PC-3 (cell line): ENCODE results near the gene ZNF423. TPM values are rescaled to one million over a fixed set of nuclear protein-coding genes. Genes with fewer than 3 reads are reported as not detected.

ENCODE experiments used
- ATAC-seq: fragments of 200-7000 bp; cut with Tn5 transposase; 2 replicates; pipeline ENCODE4 v1.9.1; 2020; ENCODE audit warnings: mild to moderate bottlenecking, moderate library complexity
- BruUV-seq: library from RNA; stranded (reverse); fragments of 400-500 nt; replicated peaks from 2 replicates; lab custom pipeline; 2021; lab: Mats Ljungman, UMichigan
- CTCF ChIA-PET: fragments of 300-600 bp; sonication (Branson Sonifier 250); formaldehyde crosslinking; loops from one replicate; lab custom pipeline; 2022; ENCODE audit warnings: antibody characterized with exemption; lab: Charles Lee
- POLR2A ChIA-PET: fragments of 300-600 bp; sonication (Branson Sonifier 250); formaldehyde crosslinking; loops from one replicate; lab custom pipeline; 2022; ENCODE audit warnings: antibody characterized with exemption; ENCODE audit not compliant: unreplicated experiment; lab: Charles Lee
- DNase-seq: peaks from one replicate; pipeline ENCODE4 v3.0.0-alpha.2; 2015
- H2AFZ ChIP-seq: fragments of 300-600 bp; sonication (generic); 2 replicates; pipeline ENCODE4 v1.6.0; 2016; ENCODE audit warnings: antibody characterized with exemption, low read length
- H3F3A ChIP-seq: fragments of 300-600 bp; sonication (generic); one replicate; pipeline ENCODE4 v1.6.0; 2017; ENCODE audit warnings: antibody characterized with exemption, low read length, control low read depth, mild to moderate bottlenecking; ENCODE audit not compliant: unreplicated experiment
- H3K27ac ChIP-seq: fragments of 300-600 bp; sonication (generic); 2 replicates; pipeline ENCODE4 v1.5.1; 2016; ENCODE audit warnings: mild to moderate bottlenecking, low read length
- H3K27me3 ChIP-seq: fragments of 300-600 bp; sonication (generic); 2 replicates; pipeline ENCODE4 v1.6.1; 2016; ENCODE audit warnings: low read length, mixed read lengths
- H3K36me3 ChIP-seq: fragments of 300-600 bp; sonication (generic); 2 replicates; pipeline ENCODE4 v1.6.1; 2016; ENCODE audit warnings: low read depth, mixed run types, low read length, mixed read lengths
- H3K4me1 ChIP-seq: fragments of 300-600 bp; sonication (generic); 2 replicates; pipeline ENCODE4 v1.5.1; 2016; ENCODE audit warnings: low read length; ENCODE audit not compliant: insufficient read depth
- H3K4me2 ChIP-seq: fragments of 300-600 bp; sonication (generic); 2 replicates; pipeline ENCODE4 v1.6.0; 2016; ENCODE audit warnings: low read length
- H3K4me3 ChIP-seq: fragments of 300-600 bp; sonication (generic); 2 replicates; pipeline ENCODE4 v1.5.1; 2016; ENCODE audit warnings: mild to moderate bottlenecking, low read length, mixed read lengths
- H3K79me2 ChIP-seq: fragments of 300-600 bp; sonication (generic); 2 replicates; pipeline ENCODE4 v1.6.1; 2017; ENCODE audit warnings: low read length, mixed read lengths
- H3K9ac ChIP-seq: fragments of 300-600 bp; sonication (generic); 2 replicates; pipeline ENCODE4 v1.6.0; 2016; ENCODE audit warnings: mild to moderate bottlenecking, low read length
- H3K9me2 ChIP-seq: fragments of 300-600 bp; sonication (generic); replicated peaks from 2 replicates; pipeline ENCODE4 v1.6.1; 2016; ENCODE audit warnings: mixed run types, low read length, mixed read lengths
- H3K9me3 ChIP-seq: fragments of 300-600 bp; sonication (generic); 2 replicates; pipeline ENCODE4 v1.6.1; 2016; ENCODE audit warnings: low read length, mixed read lengths
- H4K20me1 ChIP-seq: fragments of 300-600 bp; sonication (generic); 2 replicates; pipeline ENCODE4 v1.6.1; 2016; ENCODE audit warnings: low read length, mixed read lengths
- CTCF ChIP-seq: fragments of 300-600 bp; sonication (generic); conservative IDR thresholded peaks from 2 replicates; pipeline ENCODE4 v1.5.1; 2017; ENCODE audit warnings: antibody characterized with exemption, low read depth, mild to moderate bottlenecking, low read length
- EZH2 ChIP-seq: fragments of 300-600 bp; sonication (generic); IDR thresholded peaks from one replicate; pipeline ENCODE4 v1.6.1; 2017; ENCODE audit warnings: antibody characterized with exemption, mild to moderate bottlenecking, low read length; ENCODE audit not compliant: unreplicated experiment
- EZH2phosphoT487 ChIP-seq: fragments of 300-600 bp; sonication (generic); IDR thresholded peaks from 2 replicates; pipeline ENCODE4 v1.6.1; 2018; ENCODE audit warnings: mild to moderate bottlenecking, antibody characterized with exemption, low read length, borderline replicate concordance
- intact Hi-C: fragments of 100-400 bp; cut with micrococcal nuclease; formaldehyde crosslinking; loops from 2 replicates; pipeline ENCODE4 v1.9.0; 2023
- total RNA-seq: library from RNA; depleted of rRNA; stranded (reverse); fragments of >200 nt; gene quantifications from 2 replicates; pipeline ENCODE4 v1.2.3, GENCODE V29; 2014

ZNF423 gene
- total RNA-seq, 1 experiment from 2014 or later = not detected

- Histone ChIP-seq H3K79me2 (no peaks in the 10 kb centered on the region), H3K4me2 (no peak overlapping the region), H3K36me3 (no peaks in the 10 kb centered on the region), H3K9me3 (no peaks in the 10 kb centered on the region), H3F3A (no peaks in the 10 kb centered on the region), H3K27ac (no peak overlapping the region), H3K27me3 (no peaks in the 10 kb centered on the region), H4K20me1 (no peaks in the 10 kb centered on the region), H3K9ac (no peak overlapping the region), H3K4me1 (no peaks in the 10 kb centered on the region), H3K9me2 (no peaks in the 10 kb centered on the region), H2AFZ (no peak overlapping the region), H3K4me3 (no peak overlapping the region)
- TF ChIP-seq CTCF (no peak), EZH2phosphoT487 (no peak), EZH2 (no peak)
- ATAC-seq = no peak
- ChIA-PET POLR2A (no interaction called here), CTCF (no interaction called here)
- intact Hi-C loops = no loop called here
- no peak for DNase-seq
- BruUV-seq = no TSS peak
Measured at GRCh38 chr16:49902908-49903307, 47.0 kb upstream of the ZNF423 start.

DNA sequence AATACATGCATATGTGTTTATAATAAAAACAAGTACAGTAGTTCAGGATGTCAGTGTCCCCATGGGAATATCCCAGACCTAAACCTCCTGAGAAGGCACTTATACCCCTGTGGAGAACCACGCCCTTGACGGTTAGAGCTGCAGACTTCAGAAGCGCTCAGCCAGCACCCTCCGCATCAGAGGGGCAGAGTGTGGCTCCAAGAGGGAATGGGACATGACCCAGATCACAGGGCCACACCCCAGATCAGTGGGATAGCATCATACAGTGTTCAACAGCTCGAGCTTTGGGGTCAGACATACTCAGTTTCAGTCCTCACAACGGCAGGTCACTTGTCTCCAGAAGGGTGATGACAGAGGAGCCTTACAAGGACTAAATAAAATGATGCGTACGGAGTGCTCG, 45.8 kb upstream of the ZNF423 start:
- no peak overlapping the region for H3K4me3 ChIP-seq
- CTCF ChIA-PET = no interaction called here
- no peaks in the 10 kb centered on the region for H4K20me1 ChIP-seq
- peaks cover 6% of the 10 kb centered on the region; the same call in 1 of the 2 replicates for H3K27me3 ChIP-seq
- no TSS peak for BruUV-seq
- H3K36me3 ChIP-seq = no peaks in the 10 kb centered on the region
- no peaks in the 10 kb centered on the region for H3K9me3 ChIP-seq
- POLR2A ChIA-PET = no interaction called here
- intact Hi-C loops = no loop called here
- H3K27ac ChIP-seq = no peak overlapping the region
- no peaks in the 10 kb centered on the region for H3F3A ChIP-seq
- ATAC-seq = no peak
- no peaks in the 10 kb centered on the region for H3K79me2 ChIP-seq
- no peak for TF ChIP-seq CTCF
- no peak overlapping the region for H2AFZ ChIP-seq
- DNase-seq = no peak
- no peaks in the 10 kb centered on the region for H3K4me1 ChIP-seq
- H3K4me2 ChIP-seq = no peak overlapping the region
- no peak overlapping the region for H3K9ac ChIP-seq
- H3K9me2 ChIP-seq = no peaks in the 10 kb centered on the region

DNA sequence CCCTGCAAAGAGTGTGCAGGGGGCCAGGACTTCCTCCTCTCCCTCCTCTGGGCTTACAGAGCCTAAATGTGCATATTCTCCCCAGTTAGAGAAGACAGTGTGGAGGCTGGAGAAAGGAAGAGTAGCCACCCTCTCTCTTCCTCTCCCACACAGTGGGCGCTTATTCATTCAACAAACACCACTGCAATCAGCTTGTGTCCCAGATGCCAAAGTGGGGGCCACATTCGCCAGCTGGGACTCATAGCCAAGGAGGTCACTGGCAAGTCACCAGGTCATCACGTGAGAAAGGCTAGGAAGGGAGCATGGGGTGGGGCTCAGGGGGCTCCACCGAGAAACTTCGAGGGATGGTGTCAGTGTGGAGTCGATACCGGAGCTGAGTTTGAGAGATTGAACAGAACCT, 45.0 kb upstream of the ZNF423 start:
- no peak overlapping the region for H3K27ac ChIP-seq
- no peak for TF ChIP-seq CTCF
- no peak for TF ChIP-seq EZH2
- no peak for TF ChIP-seq EZH2phosphoT487
- ChIA-PET CTCF (no interaction called here), POLR2A (no interaction called here)
- H3F3A ChIP-seq = no peaks in the 10 kb centered on the region
- H3K4me2 ChIP-seq = no peak overlapping the region
- BruUV-seq = no TSS peak
- H3K79me2 ChIP-seq = no peaks in the 10 kb centered on the region
- H3K36me3 ChIP-seq = no peaks in the 10 kb centered on the region
- no peak overlapping the region for H2AFZ ChIP-seq
- no peaks in the 10 kb centered on the region for H3K4me1 ChIP-seq
- no peaks in the 10 kb centered on the region for H4K20me1 ChIP-seq
- no peak for ATAC-seq
- no peak for DNase-seq
- H3K9me2 ChIP-seq = no peaks in the 10 kb centered on the region
- H3K9ac ChIP-seq = no peak overlapping the region
- H3K4me3 ChIP-seq = no peak overlapping the region
- no peaks in the 10 kb centered on the region for H3K9me3 ChIP-seq
- peaks cover 9% of the 10 kb centered on the region; the same call in 1 of the 2 replicates for H3K27me3 ChIP-seq
- intact Hi-C loops = no loop called here
